PC-9 (cell line): ENCODE results near the gene NOPCHAP1. TPM values are rescaled to one million over a fixed set of nuclear protein-coding genes. Genes with fewer than 3 reads are reported as not detected.

Experiments used
- BruUV-seq: library from RNA; stranded (reverse); fragments of 400-500 nt; replicated peaks from 2 replicates; lab custom pipeline; 2021; lab: Mats Ljungman, UMichigan
- CTCF ChIA-PET: fragments of 300-600 bp; sonication (Branson Sonifier 250); formaldehyde crosslinking; loops from one replicate; lab custom pipeline; 2022; ENCODE audit warnings: antibody characterized with exemption; lab: Charles Lee
- POLR2A ChIA-PET: fragments of 300-600 bp; sonication (Branson Sonifier 250); formaldehyde crosslinking; loops from one replicate; lab custom pipeline; 2022; ENCODE audit warnings: antibody characterized with exemption; ENCODE audit not compliant: unreplicated experiment; lab: Charles Lee
- DNase-seq, 2 experiments: peaks; one replicate each; pipeline versions ENCODE4 v3.0.0 to v3.0.0-alpha.2; 2015 to 2022; ENCODE audit warnings: mixed read lengths in 1 of 2
- H2AFZ ChIP-seq: fragments of 200-600 bp; sonication (generic); 2 replicates; pipeline ENCODE4 v1.8.1; 2017; ENCODE audit warnings: antibody characterized with exemption
- H3F3A ChIP-seq: fragments of 200-600 bp; sonication (generic); 2 replicates; pipeline ENCODE4 v1.8.1; 2017; ENCODE audit warnings: antibody characterized with exemption, mild to moderate bottlenecking, low read depth; ENCODE audit not compliant: insufficient read depth
- H3K27ac ChIP-seq: fragments of 200-600 bp; sonication (generic); 2 replicates; pipeline ENCODE4 v1.6.1; 2016; ENCODE audit warnings: mixed run types
- H3K27me3 ChIP-seq: fragments of 200-600 bp; sonication (generic); 2 replicates; pipeline ENCODE4 v1.6.1; 2016; ENCODE audit warnings: low read depth, mixed run types; ENCODE audit not compliant: insufficient read depth
- H3K36me3 ChIP-seq: fragments of 200-600 bp; sonication (generic); 2 replicates; pipeline ENCODE4 v1.6.1; 2016; ENCODE audit warnings: low read depth, mixed run types
- H3K4me1 ChIP-seq: fragments of 200-600 bp; sonication (generic); replicated peaks from 2 replicates; pipeline ENCODE4 v1.6.1; 2016; ENCODE audit warnings: mixed run types; ENCODE audit not compliant: insufficient read depth
- H3K4me2 ChIP-seq: fragments of 200-600 bp; sonication (generic); 2 replicates; pipeline ENCODE4 v1.6.1; 2017; ENCODE audit warnings: mixed run types
- H3K4me3 ChIP-seq: fragments of 200-600 bp; sonication (generic); 2 replicates; pipeline ENCODE4 v1.6.1; 2016; ENCODE audit warnings: mixed run types
- H3K79me2 ChIP-seq: fragments of 200-600 bp; sonication (generic); 2 replicates; pipeline ENCODE4 v1.6.1; 2017; ENCODE audit warnings: low read depth, mixed run types
- H3K9me2 ChIP-seq: fragments of 200-600 bp; sonication (generic); 2 replicates; pipeline ENCODE4 v1.8.1; 2017; ENCODE audit warnings: mild to moderate bottlenecking; ENCODE audit not compliant: insufficient read depth
- H3K9me3 ChIP-seq: fragments of 200-600 bp; sonication (generic); 2 replicates; pipeline ENCODE4 v1.8.1; 2016; ENCODE audit warnings: low read depth; ENCODE audit not compliant: insufficient read depth
- H4K20me1 ChIP-seq: fragments of 200-600 bp; sonication (generic); 2 replicates; pipeline ENCODE4 v1.8.1; 2017; ENCODE audit not compliant: insufficient read depth
- CTCF ChIP-seq: fragments of 200-600 bp; sonication (generic); conservative IDR thresholded peaks from 2 replicates; pipeline ENCODE4 v1.6.1; 2017; ENCODE audit warnings: mixed run types, antibody characterized with exemption, mild to moderate bottlenecking, moderate library complexity
- EZH2 ChIP-seq: fragments of 200-600 bp; sonication (generic); IDR thresholded peaks from 2 replicates; pipeline ENCODE4 v1.8.0; 2017; ENCODE audit warnings: antibody characterized with exemption, low read depth
- intact Hi-C: fragments of 100-400 bp; cut with micrococcal nuclease; formaldehyde crosslinking; loops from one replicate; pipeline ENCODE4 v1.10.0; 2022; ENCODE audit not compliant: unreplicated experiment
- total RNA-seq: library from RNA; stranded (reverse); gene quantifications from 2 replicates; pipeline ENCODE4 v1.2.3, GENCODE V29; 2021

The NOPCHAP1 gene
- total RNA-seq, 1 experiment from 2014 or later: 20.1 TPM

- peaks cover 40% of the 10 kb centered on the region for H3K4me1 ChIP-seq
- no peaks in the 10 kb centered on the region for H4K20me1 ChIP-seq
- BruUV-seq: no TSS peak
- H3K9me2 ChIP-seq: no peaks in the 10 kb centered on the region
- peaks cover 6% of the 10 kb centered on the region; the same call in 1 of the 2 replicates for H3K79me2 ChIP-seq
- H2AFZ ChIP-seq: no peak overlapping the region
- no peak for DNase-seq
- no peaks in the 10 kb centered on the region for H3K9me3 ChIP-seq
- no peak overlapping the region for H3K27ac ChIP-seq
- H3K4me3 ChIP-seq: no peak overlapping the region
- CTCF ChIA-PET: no interaction called here
- TF ChIP-seq CTCF (no peak), EZH2 (no peak)
- H3K36me3 ChIP-seq: no peaks in the 10 kb centered on the region
- H3K4me2 ChIP-seq: no peak overlapping the region
- intact Hi-C loops: loop anchor here (5.0 to 10.0 kb wide), 4 partner anchors 97 to 601 kb away; no protein-coding TSS in a partner anchor
- no peaks in the 10 kb centered on the region for H3K27me3 ChIP-seq
- H3F3A ChIP-seq: peaks cover 16% of the 10 kb centered on the region; the same call in 1 of the 2 replicates
- POLR2A ChIA-PET: no interaction called here
These were observed 30.4 kb upstream of the NOPCHAP1 start for GRCh38 chr12:104955703-104956102.

DNA sequence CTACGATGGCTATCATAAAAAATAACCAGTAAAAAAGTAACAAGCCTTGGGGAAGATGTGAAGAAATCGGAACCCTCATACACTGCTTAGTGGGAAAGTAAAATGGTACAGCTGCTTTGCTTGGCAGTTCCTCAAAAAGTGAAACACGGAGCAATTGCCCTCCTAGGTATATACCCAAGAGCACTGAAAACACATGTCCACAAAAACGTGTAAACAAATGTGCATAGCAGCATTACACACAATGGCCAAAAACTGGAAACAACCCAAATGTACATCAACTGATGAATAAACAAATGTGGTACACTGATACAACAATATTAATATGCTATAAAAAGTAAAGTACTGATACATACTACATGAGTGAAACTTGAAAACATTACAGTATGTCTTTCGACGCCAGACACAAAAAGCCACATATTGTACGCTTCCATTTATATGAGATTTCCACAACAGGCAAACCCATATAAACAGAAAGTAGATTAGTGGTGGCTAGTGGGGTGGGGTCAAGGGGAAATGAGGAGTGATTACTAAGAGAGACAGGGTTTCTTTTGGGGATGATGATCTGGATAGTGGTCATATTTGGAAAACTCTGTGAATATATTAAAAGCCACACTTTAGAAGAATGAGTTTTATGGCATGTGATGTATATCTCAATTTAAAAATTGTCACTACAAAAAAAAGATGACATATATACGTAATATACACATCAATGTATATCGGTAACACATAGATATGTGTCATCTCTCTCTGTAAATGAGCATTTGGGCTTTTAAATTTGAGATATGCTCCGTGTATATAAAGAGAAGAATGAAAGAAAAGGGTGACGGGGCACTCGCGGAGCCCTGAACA lies 29.0 kb upstream of the NOPCHAP1 start:
- Histone ChIP-seq H3K9me2 (no peaks in the 10 kb centered on the region), H3K79me2 (peaks cover 6% of the 10 kb centered on the region; the same call in 1 of the 2 replicates), H3K27ac (no peak overlapping the region), H3K4me3 (peak overlapping the region; percentile 80), H2AFZ (peak overlapping the region; percentile 91; the same call in 1 of the 2 replicates), H3K9me3 (no peaks in the 10 kb centered on the region), H3K36me3 (no peaks in the 10 kb centered on the region), H3F3A (peaks cover 16% of the 10 kb centered on the region; the same call in 1 of the 2 replicates), H3K27me3 (no peaks in the 10 kb centered on the region), H3K4me1 (peaks cover 40% of the 10 kb centered on the region), H4K20me1 (no peaks in the 10 kb centered on the region), H3K4me2 (peak overlapping the region; percentile 75)
- ChIA-PET CTCF (no interaction called here), POLR2A (interaction anchor here (0.7 kb wide), 1 partner anchor 1063 kb away, joined by 3 read pairs; no protein-coding TSS in a partner anchor)
- no TSS peak for BruUV-seq
- intact Hi-C loops: loop anchor here (5.0 to 10.0 kb wide), 4 partner anchors 95 to 602 kb away; no protein-coding TSS in a partner anchor
- no peak for DNase-seq
- no peak for TF ChIP-seq CTCF
- no peak for TF ChIP-seq EZH2

DNA sequence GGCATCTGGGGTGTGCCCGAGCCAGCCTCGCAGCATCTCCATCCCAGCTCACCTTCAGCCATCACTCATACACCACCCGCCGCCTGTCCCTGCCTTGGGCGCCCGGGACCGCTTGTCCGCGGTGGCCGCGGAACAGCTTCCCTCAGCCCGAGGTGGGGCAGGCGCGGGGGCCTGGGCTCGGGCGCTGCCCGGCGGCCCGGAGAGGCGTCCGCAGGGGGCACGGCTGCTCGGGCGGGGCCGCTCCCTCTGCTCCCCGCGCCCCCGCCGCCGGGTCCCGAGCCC lies 28.5 kb upstream of the NOPCHAP1 start:
- ChIA-PET POLR2A (interaction anchor here (0.7 kb wide), 1 partner anchor 1064 kb away, joined by 3 read pairs; no protein-coding TSS in a partner anchor), CTCF (no interaction called here)
- Histone ChIP-seq H3K4me3 (peak overlapping the region; percentile 80), H3K4me1 (peaks cover 37% of the 10 kb centered on the region), H3K36me3 (no peaks in the 10 kb centered on the region), H4K20me1 (no peaks in the 10 kb centered on the region), H2AFZ (peak overlapping the region; percentile 91), H3K4me2 (peak overlapping the region; percentile 75), H3F3A (peaks cover 16% of the 10 kb centered on the region; the same call in 1 of the 2 replicates), H3K27me3 (no peaks in the 10 kb centered on the region), H3K9me3 (no peaks in the 10 kb centered on the region), H3K9me2 (no peaks in the 10 kb centered on the region), H3K27ac (no peak overlapping the region), H3K79me2 (peaks cover 6% of the 10 kb centered on the region; the same call in 1 of the 2 replicates)
- intact Hi-C loops: loop anchor here (5.0 to 10.0 kb wide), 4 partner anchors 95 to 603 kb away; no protein-coding TSS in a partner anchor
- TF ChIP-seq CTCF (no peak), EZH2 (no peak)
- BruUV-seq: no TSS peak
- peak in 1 of 2 experiments; percentile 40 for DNase-seq
